Activated CD4-positive, alpha-beta T cell treated with anti-CD3 and anti-CD28 coated beads, Interleukin-2, amount 10 ng/mL, durations not matched to agents 7 days and 5 days (primary cell): Measurements from ENCODE around the gene SOX6. TPM values are rescaled to one million over a fixed set of nuclear protein-coding genes. Genes with fewer than 3 reads are reported as not detected.
"Not testable (repeated sequence)": the region's sequence is repeated elsewhere in the genome, so short reads cannot be mapped to it uniquely, and the experiment has no call there.

Source experiments
- CTCF ChIA-PET: fragments of 350-600 bp; sonication (Branson Sonifier 250); formaldehyde crosslinking; loops from one replicate; lab custom pipeline; 2021; ENCODE audit warnings: antibody characterized with exemption; lab: Charles Lee
- POLR2A ChIA-PET: fragments of 350-600 bp; sonication (Branson Sonifier 250); formaldehyde crosslinking; loops from one replicate; lab custom pipeline; 2021; ENCODE audit warnings: antibody characterized with exemption; lab: Charles Lee
- DNase-seq: peaks from one replicate; pipeline ENCODE4 v3.0.0-alpha.2; 2020
- H3K27ac Mint-ChIP-seq: one replicate; pipeline ENCODE4 v1.8.0; 2021; ENCODE audit warnings: mild to moderate bottlenecking, moderate library complexity, mixed read lengths
- H3K27me3 Mint-ChIP-seq: one replicate; pipeline ENCODE4 v1.8.0; 2021; ENCODE audit warnings: mixed read lengths
- H3K36me3 Mint-ChIP-seq: one replicate; pipeline ENCODE4 v1.8.0; 2021; ENCODE audit warnings: low read depth, mixed read lengths
- H3K4me1 Mint-ChIP-seq: one replicate; pipeline ENCODE4 v1.8.0; 2021; ENCODE audit warnings: mixed read lengths
- H3K4me3 Mint-ChIP-seq: one replicate; pipeline ENCODE4 v1.8.0; 2021; ENCODE audit warnings: mild to moderate bottlenecking, moderate library complexity, mixed read lengths
- H3K9me3 Mint-ChIP-seq: one replicate; pipeline ENCODE4 v1.8.0; 2021; ENCODE audit warnings: mixed read lengths
- total RNA-seq, 2 experiments: library from RNA; stranded (reverse); gene quantifications; one replicate each; pipeline ENCODE4 v1.2.3, GENCODE V29; 2021

Gene SOX6
- total RNA-seq, 2 experiments from 2014 or later: not detected

DNA sequence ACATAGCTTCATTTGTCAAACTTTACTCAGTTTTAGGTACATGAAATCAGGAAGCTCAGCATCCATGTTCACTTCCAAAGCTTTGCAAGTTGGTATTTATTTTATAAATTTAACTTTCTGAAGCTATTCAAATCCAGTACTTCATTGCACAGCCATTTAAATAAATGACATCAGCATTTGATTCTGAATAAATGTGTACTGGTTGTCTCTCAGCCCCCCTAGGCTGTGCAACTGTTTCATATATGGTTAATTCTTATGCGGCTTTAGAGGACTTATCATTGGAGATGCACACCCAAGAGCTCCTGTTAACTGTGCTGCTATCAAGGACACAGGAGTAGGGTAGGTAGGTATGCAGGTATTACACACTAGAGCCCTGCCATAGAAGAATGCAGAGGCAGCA is 325.1 kb downstream of the SOX6 start:
- no peaks in the 10 kb centered on the region for H3K4me1 Mint-ChIP-seq
- POLR2A ChIA-PET: no interaction called here
- CTCF ChIA-PET: no interaction called here
- H3K9me3 Mint-ChIP-seq: no peaks in the 10 kb centered on the region
- no peak overlapping the region for H3K27ac Mint-ChIP-seq
- H3K27me3 Mint-ChIP-seq: no peaks in the 10 kb centered on the region
- no peak for DNase-seq
- no peaks in the 10 kb centered on the region for H3K36me3 Mint-ChIP-seq
- no peak overlapping the region for H3K4me3 Mint-ChIP-seq

- CTCF ChIA-PET: no interaction called here
- no peak for DNase-seq
- no peaks in the 10 kb centered on the region for H3K36me3 Mint-ChIP-seq
- POLR2A ChIA-PET: no interaction called here
- H3K4me3 Mint-ChIP-seq: no peak overlapping the region
- no peak overlapping the region for H3K27ac Mint-ChIP-seq
- no peaks in the 10 kb centered on the region for H3K4me1 Mint-ChIP-seq
- H3K9me3 Mint-ChIP-seq: no peaks in the 10 kb centered on the region
- H3K27me3 Mint-ChIP-seq: no peaks in the 10 kb centered on the region
Measured at GRCh38 chr11:16030664-16031063, 325.7 kb downstream of the SOX6 start.

- H3K4me1 Mint-ChIP-seq, POLR2A ChIA-PET, CTCF ChIA-PET, H3K9me3 Mint-ChIP-seq, H3K4me3 Mint-ChIP-seq, H3K27ac Mint-ChIP-seq, DNase-seq, H3K27me3 Mint-ChIP-seq, H3K36me3 Mint-ChIP-seq: not testable (repeated sequence)
Measured at GRCh38 chr11:16029151-16029550, 327.2 kb downstream of the SOX6 start.

GRCh38 chr11:16028419-16028818 is 327.9 kb downstream of the SOX6 start:
- Mint-ChIP-seq H3K4me1 (no peaks in the 10 kb centered on the region), H3K27me3 (no peaks in the 10 kb centered on the region), H3K27ac (no peak overlapping the region), H3K4me3 (no peak overlapping the region), H3K36me3 (no peaks in the 10 kb centered on the region), H3K9me3 (no peaks in the 10 kb centered on the region)
- ChIA-PET CTCF (no interaction called here), POLR2A (no interaction called here)
- DNase-seq: no peak

GRCh38 chr11:16027621-16028020 is 328.7 kb downstream of the SOX6 start:
- ChIA-PET CTCF (no interaction called here), POLR2A (no interaction called here)
- no peaks in the 10 kb centered on the region for H3K36me3 Mint-ChIP-seq
- no peak for DNase-seq
- H3K4me1 Mint-ChIP-seq: no peaks in the 10 kb centered on the region
- no peaks in the 10 kb centered on the region for H3K27me3 Mint-ChIP-seq
- no peak overlapping the region for H3K4me3 Mint-ChIP-seq
- no peak overlapping the region for H3K27ac Mint-ChIP-seq
- no peaks in the 10 kb centered on the region for H3K9me3 Mint-ChIP-seq

DNA sequence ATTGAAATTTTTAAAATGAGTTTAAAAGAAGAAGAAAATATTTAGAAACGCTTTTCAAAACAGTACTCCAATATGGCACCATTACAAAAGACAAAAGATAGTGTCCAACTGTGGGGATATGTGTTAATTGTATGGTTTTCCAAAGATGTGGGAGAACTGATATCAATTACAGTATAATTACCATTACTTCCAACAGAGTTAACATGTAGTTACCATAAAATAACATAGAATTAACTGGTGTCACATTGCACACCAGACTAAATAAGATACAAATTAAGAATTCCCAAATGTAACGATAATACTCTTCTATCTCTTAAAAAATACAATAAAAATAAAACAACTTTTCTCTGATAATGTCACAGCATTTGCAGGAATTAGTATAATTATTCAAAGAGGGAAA is 329.5 kb downstream of the SOX6 start:
- Mint-ChIP-seq H3K4me3 (no peak overlapping the region), H3K27ac (no peak overlapping the region), H3K4me1 (no peaks in the 10 kb centered on the region), H3K9me3 (no peaks in the 10 kb centered on the region), H3K27me3 (no peaks in the 10 kb centered on the region), H3K36me3 (no peaks in the 10 kb centered on the region)
- POLR2A ChIA-PET: no interaction called here
- no peak for DNase-seq
- CTCF ChIA-PET: no interaction called here

DNA sequence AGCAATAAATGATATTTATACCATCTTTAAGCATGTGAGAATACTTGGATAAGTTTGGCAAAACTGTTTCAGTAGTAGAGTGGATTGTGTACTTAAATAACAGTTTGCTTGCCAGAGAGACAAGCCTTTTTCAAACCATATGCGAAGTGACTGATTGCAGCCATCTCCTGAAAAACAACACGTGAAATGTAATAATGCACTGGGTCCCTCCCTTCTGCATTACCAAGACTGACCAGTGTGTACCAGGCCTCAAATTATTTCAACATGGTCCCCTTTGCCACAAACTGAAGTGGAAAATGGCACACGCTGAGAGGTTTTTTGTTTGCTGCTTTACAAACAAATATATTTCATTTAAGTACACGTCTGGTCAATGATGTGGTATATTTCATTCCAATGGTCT is 337.4 kb downstream of the SOX6 start:
- H3K9me3 Mint-ChIP-seq: no peaks in the 10 kb centered on the region
- H3K27ac Mint-ChIP-seq: no peak overlapping the region
- CTCF ChIA-PET: no interaction called here
- H3K4me1 Mint-ChIP-seq: no peaks in the 10 kb centered on the region
- no peak for DNase-seq
- no peaks in the 10 kb centered on the region for H3K27me3 Mint-ChIP-seq
- no peak overlapping the region for H3K4me3 Mint-ChIP-seq
- POLR2A ChIA-PET: no interaction called here
- H3K36me3 Mint-ChIP-seq: no peaks in the 10 kb centered on the region

- H3K36me3 Mint-ChIP-seq: no peaks in the 10 kb centered on the region
- ChIA-PET POLR2A (interaction anchor here (0.6 kb wide), 1 partner anchor 15 kb away, joined by 4 read pairs; no protein-coding TSS in a partner anchor), CTCF (no interaction called here)
- H3K27ac Mint-ChIP-seq: no peak overlapping the region
- no peaks in the 10 kb centered on the region for H3K27me3 Mint-ChIP-seq
- H3K4me3 Mint-ChIP-seq: no peak overlapping the region
- H3K4me1 Mint-ChIP-seq: no peaks in the 10 kb centered on the region
- no peaks in the 10 kb centered on the region for H3K9me3 Mint-ChIP-seq
- DNase-seq: no peak
Measured at GRCh38 chr11:16016468-16016829, 339.9 kb downstream of the SOX6 start.

- ChIA-PET CTCF (no interaction called here), POLR2A (no interaction called here)
- H3K27ac Mint-ChIP-seq: no peak overlapping the region
- no peak overlapping the region for H3K4me3 Mint-ChIP-seq
- no peaks in the 10 kb centered on the region for H3K36me3 Mint-ChIP-seq
- no peaks in the 10 kb centered on the region for H3K9me3 Mint-ChIP-seq
- no peak for DNase-seq
- no peaks in the 10 kb centered on the region for H3K4me1 Mint-ChIP-seq
- H3K27me3 Mint-ChIP-seq: no peaks in the 10 kb centered on the region
Measured at GRCh38 chr11:16015741-16016467, 340.4 kb downstream of the SOX6 start.

DNA sequence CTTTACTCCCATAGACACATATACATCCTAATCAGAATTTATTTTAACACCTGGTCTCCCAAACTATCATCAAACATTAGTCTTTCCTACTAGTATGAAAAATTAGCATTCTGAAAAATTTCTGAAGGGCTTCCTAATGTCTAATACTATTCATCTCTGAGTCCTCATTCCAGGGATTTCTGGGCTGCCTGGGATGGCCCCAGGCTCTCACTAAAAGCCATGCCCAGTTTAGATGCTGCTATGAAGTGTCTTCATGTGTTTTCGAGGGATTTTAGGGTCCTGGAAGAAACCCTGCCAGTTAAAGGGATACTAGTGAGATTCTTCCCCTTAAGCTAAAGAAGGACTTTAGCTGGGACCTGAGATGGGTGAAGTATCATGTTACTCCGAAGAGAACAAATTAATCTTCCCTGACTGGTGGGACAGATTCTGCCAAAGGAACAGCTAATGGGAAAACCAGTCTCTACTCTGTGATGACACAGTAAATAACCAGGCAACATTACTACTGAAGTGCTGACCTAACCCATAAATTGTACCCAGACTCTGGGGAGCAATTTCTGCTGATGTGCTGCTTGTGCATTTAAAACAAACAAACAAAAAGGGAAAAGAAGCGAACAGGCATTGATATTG is 342.6 kb downstream of the SOX6 start:
- Mint-ChIP-seq H3K27ac (no peak overlapping the region), H3K4me3 (no peak overlapping the region), H3K36me3 (no peaks in the 10 kb centered on the region), H3K27me3 (no peaks in the 10 kb centered on the region), H3K4me1 (no peaks in the 10 kb centered on the region), H3K9me3 (no peaks in the 10 kb centered on the region)
- no peak for DNase-seq
- POLR2A ChIA-PET: no interaction called here
- CTCF ChIA-PET: no interaction called here

- no peak overlapping the region for H3K27ac Mint-ChIP-seq
- POLR2A ChIA-PET: no interaction called here
- H3K27me3 Mint-ChIP-seq: no peaks in the 10 kb centered on the region
Measured at GRCh38 chr11:16013242-16013641, 343.1 kb downstream of the SOX6 start.

DNA sequence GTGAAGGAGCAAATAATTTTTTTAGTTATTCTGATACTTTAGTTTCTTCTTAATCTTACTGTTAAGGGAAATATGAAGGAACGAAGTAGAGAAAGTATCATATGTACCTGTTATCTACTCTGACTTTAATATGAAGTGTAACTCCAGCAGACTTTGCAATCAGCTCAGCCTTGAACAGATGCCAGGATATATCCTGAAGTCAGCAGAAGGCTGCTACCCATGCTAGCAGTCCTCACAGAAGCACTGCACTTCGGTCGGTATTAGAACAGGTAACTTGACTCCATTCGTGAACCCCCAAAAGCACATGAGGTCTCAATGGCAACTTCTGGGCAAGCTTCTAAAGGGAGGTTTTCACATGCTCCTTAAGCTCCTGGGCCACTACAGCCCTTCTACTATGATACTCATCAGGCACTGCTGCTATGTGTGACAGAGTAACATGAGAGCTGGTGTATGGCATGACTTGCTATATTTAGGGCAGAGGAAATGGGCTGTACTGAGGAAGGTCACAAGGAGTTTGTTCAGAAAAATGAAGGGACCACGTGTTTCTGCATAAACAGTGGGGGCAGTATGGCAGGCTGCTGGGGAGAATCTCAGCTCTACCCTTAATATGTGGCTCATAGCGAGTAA is 344.1 kb downstream of the SOX6 start:
- no peaks in the 10 kb centered on the region for H3K4me1 Mint-ChIP-seq
- POLR2A ChIA-PET: no interaction called here
- CTCF ChIA-PET: no interaction called here

More at GRCh38 chr11:16013242-16013641, 343.1 kb downstream of the SOX6 start:
- CTCF ChIA-PET: no interaction called here
- H3K9me3 Mint-ChIP-seq: no peaks in the 10 kb centered on the region
- H3K36me3 Mint-ChIP-seq: no peaks in the 10 kb centered on the region
- H3K4me1 Mint-ChIP-seq: no peaks in the 10 kb centered on the region
- no peak for DNase-seq
- H3K4me3 Mint-ChIP-seq: no peak overlapping the region

DNA sequence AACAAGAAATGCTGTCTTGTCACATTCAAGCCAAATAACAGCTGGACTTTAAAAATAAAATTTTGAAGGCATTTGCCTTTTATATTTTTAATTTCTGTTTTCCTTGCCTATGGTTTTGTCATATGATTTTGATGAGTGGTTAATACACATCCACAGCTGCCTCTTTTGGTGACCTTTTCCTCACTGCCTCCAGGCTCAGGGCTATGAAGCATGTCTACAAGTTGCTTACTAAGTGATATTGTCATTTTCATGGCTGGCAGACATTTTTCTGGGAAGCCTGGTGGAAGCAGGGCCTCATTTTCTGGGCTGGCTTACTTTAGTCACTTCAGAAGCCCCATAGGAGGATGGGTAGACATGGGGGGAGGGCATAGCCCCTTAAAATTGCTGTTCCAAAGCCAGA is 344.9 kb downstream of the SOX6 start:
- Mint-ChIP-seq H3K36me3 (no peaks in the 10 kb centered on the region), H3K27me3 (no peaks in the 10 kb centered on the region), H3K4me1 (no peaks in the 10 kb centered on the region), H3K4me3 (no peak overlapping the region), H3K27ac (no peak overlapping the region), H3K9me3 (no peaks in the 10 kb centered on the region)
- no peak for DNase-seq
- POLR2A ChIA-PET: no interaction called here
- CTCF ChIA-PET: no interaction called here

More for the DNA sequence above, 344.1 kb downstream of the SOX6 start:
- H3K4me3 Mint-ChIP-seq: no peak overlapping the region
- H3K9me3 Mint-ChIP-seq: no peaks in the 10 kb centered on the region
- no peak overlapping the region for H3K27ac Mint-ChIP-seq
- DNase-seq: no peak
- no peaks in the 10 kb centered on the region for H3K36me3 Mint-ChIP-seq
- H3K27me3 Mint-ChIP-seq: no peaks in the 10 kb centered on the region
